Adipose tissue (tissue), 3 donors: ENCODE measurements around the gene ZFP1. TPM values are rescaled to one million over a fixed set of nuclear protein-coding genes. Genes with fewer than 3 reads are reported as not detected.
"Not testable (repeated sequence)": the region's sequence is repeated elsewhere in the genome, so short reads cannot be mapped to it uniquely, and the experiment has no call there.

Experiments
- H3K27ac ChIP-seq: one replicate; pipeline ENCODE4 v1.5.1; 2013; ENCODE audit warnings: low read depth, low read length
- WGBS, 3 donors: extraction: QIAGEN DNeasy Blood & Tissue Kit; methylation state at CpG; one replicate each; pipeline ENCODE4 v1.1.7; 2013; 5-methylcytosine and 5-hydroxymethylcytosine counted together
- polyA plus RNA-seq, 3 donors: library from polyadenylated mRNA; stranded (reverse); fragments of 200-250 nt; gene quantifications; one replicate each; pipeline ENCODE4 v1.2.3, GENCODE V29; 2013
- donor health status: healthy with polysubstance abuse.
- donor health status: Bipolar disorder and iron deficiency.
- donor health status: healthy.

Gene ZFP1
- polyA plus RNA-seq, 3 donors: 1.7 to 7.1 (median 3.4) TPM

DNA sequence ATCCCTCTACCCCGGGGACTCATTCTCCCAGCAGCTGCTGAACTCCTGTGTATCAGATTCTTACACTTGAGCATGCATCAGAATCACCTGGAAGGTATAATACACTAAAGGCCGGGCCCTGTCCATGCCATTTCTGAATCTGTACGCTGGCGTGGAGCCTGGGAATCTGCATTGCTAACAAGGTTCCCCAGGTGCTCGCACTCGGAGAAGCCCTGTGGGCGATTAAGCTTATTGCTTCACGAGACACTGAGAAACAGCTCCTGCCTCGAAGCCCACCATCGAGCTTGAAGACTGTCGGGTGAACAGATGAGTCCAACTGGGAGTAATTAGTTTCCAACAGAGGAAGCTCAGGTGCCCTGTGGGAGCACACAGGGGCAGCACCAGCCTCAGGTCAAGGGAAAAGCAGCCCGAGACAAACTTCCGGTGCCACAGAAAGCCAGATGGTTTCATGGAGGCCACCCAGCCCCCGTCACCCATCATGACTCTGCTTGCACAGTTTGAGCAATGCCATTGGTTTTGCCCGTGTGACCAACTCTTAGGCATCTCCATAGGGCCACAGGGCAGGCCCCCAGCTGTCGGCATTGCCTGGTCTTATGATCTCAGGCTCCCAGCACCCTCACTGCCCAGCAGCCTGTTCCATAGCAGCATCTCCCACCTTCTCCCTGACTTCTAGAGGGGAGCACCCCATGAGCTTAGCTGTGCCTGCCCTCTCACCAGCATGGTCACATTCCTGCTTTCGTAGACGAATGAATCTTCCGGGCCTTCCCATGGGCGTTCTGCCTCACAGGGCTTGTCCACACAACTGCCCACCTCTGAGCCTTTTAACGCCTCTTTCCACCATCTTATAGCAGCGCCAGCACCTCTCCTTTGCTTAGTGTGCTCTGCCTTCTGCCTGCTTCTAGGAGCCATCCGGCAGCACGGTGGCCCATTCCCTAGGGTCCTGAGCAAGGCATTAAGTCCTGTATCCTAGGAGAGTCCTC lies 47.8 kb downstream of the ZFP1 start:
- 81 to 84% (median 83%) methylated on average over 24 of the region's 24 CpGs for WGBS, 3 donors
- H3K27ac ChIP-seq: no peak overlapping the region

DNA sequence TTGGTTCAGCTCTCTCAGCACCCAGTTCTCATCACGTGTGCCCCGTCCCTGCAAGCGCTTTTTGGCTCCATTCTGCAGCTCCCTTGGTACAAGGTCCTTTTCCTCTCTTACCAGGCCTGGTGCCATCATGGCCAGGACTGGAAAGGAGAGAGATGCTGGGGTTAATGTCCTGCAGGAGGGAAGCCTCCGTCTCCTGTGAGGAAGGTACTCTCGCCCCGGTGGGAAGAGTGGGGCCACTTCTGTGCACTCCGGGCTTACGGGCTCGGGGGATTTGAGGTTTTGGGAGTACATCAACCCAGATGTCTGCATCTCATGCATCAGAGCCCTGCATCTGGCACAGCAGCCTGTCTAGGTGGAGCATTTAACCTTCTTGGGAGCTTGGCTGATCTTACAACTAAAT lies 48.5 kb downstream of the ZFP1 start:
- H3K27ac ChIP-seq: no peak overlapping the region
- WGBS, 3 donors: 61 to 70% (median 64%) methylated on average over 9 of the region's 9 CpGs

DNA sequence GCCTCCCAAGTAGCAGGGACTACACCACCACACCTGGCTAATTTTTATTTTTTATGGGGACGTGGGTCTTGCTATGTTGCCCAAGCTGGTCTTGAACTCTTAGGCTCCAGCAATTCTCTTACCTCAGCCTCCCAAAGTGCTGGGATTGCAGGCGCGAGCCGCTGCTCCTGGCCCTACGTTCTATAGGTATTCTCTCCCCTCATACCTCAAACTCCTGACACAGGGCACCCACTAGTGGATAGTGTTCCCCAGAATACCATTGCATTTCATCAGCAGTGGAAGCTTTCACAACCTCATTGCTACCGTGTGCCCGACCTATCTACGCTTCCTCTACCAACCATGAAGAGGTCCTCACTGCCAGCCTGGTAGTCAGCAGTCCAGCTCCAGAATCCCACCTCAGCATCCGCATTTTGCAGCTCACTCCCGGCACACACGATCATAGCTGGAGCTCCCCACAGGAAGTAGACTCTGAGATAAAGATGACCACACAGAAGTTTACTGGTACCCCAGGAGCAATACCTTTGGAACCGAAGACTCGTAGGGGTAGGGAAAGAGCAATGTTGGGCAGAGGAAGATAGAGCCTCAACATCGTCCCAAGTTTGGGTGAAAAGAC lies 49.3 kb downstream of the ZFP1 start:
- no peak overlapping the region for H3K27ac ChIP-seq
- WGBS, 3 donors: 45 to 47% (median 46%) methylated on average over 14 of the region's 14 CpGs

DNA sequence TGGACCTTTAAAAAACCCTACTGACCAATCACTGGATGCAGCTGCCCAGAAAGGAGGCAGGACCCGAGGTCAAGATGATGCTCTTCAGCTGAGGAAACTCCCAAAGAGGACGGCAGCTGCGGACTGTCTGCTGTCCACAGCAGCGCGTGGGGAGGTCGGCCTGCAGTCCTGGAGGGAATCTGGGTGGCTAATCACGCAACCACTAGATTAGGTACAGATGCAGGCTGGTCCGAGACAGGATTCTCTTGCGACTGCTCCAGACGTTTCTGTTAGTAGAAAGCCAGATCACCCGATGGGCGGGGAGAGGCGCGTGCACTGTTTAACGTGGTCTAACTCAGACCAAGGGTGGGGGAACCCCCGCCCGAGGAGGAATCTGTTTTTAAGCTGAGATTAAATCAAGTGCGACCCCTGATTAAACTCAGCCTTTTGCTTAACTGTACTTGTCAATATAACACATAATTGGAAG lies 49.8 kb downstream of the ZFP1 start:
- WGBS, 3 donors: 26 to 31% (median 28%) methylated on average over 18 of the region's 18 CpGs
- H3K27ac ChIP-seq: no peak overlapping the region

DNA sequence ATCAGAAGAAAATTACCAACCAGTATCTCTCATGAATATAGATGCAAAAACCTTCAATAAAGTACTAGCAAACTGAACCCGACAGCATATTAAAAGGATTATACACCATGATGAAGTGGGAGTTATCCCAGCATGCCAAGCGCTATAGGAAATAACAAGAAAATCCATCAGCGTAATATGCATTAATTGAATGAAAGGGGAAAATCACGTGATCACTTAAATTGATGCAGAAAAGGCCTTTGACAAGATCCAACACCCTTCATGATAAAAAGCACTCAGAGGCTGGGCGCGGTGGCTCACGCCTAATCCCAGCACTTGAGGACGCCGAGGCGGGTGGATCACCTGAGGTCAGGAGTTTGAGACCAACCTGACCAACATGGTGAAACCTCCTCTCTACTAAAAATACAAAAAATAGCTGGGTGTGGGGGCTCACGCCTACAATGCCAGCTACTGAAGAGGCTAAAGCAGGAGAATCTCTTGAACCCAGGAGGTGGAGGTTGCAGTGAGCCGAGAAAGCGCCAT lies 53.8 kb downstream of the ZFP1 start:
- WGBS, 3 donors: 85 to 97% (median 89%) methylated on average over 13 of the region's 13 CpGs
- H3K27ac ChIP-seq: no peak overlapping the region

DNA sequence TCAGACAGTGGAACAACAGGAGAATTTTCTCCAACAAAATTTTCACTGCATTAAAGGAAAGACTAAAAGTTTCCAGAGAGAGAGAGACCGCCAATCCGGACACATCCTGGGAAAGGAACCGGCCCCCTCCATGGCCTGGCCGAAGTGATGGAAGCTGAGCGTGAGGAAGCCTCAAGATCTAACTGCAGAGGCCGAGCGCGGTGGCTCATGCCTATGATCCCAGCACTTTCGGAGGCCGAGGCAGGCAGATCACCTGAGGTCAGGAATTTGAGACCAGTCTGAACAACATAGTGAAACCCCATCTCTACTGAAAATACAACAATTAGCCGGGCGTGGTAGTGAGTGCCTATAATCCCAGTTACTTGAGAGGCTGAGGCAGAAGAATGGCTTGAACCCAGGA lies 54.8 kb downstream of the ZFP1 start:
- 77 to 90% (median 90%) methylated on average over 12 of the region's 12 CpGs for WGBS, 3 donors
- no peak overlapping the region for H3K27ac ChIP-seq

DNA sequence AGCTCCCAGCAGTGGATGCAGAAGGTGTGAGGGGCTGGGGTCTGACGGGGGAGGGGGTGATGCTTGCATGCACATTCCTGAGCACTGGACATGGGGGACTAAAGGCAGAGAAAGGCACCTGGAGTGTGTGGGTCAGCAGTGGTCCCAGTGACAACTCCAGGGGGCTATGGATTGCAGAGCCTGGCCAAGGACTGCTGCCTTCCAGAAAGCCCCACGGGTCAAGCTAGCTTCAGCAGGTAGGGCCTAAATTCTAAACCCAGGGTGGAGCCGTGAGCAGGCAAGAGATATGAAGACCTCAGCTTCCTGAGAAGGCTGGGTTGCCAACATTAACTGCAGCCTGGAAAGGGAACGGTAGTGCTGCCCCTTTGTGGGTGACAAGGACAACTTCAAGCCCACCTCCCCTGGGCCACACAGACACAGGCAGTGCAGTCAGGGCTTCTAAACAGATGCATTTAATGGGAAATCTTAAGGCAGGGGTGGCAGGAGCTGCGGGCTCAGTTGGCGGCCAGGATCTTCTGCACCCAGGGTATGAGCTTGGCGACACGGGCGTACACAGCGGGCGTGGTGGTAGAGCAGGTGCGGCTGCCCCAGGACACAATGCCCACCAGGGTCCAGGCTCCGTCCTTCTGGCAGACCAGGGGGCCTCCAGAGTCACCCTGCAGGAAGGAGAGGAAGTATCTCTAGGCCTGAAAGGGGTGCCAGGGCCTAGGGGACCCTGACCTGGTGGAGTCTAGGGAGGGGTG lies 55.5 kb downstream of the ZFP1 start:
- WGBS, 3 donors: 71 to 81% (median 72%) methylated on average over 13 of the region's 13 CpGs
- no peak overlapping the region for H3K27ac ChIP-seq

DNA sequence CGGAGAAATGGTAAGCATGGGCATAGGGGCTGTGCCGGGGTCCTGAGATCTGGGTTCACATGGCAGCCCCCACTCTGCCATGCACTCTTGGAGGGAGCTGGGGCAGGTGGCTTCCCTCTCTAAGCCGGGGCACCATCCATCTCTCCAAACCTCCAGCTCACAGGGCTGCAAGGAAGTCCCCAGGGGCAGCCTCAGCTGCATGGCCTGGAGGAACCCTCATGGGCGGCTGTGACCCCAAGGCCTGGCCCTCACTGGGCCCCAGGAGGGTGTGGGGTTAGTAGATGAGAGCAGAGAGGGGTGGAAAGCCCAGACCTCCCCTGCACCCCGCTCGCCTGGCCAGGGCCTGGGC lies 56.1 kb downstream of the ZFP1 start:
- WGBS, 3 donors: 79 to 97% (median 94%) methylated on average over 4 to 6 of the region's 6 CpGs
- H3K27ac ChIP-seq: no peak overlapping the region

DNA sequence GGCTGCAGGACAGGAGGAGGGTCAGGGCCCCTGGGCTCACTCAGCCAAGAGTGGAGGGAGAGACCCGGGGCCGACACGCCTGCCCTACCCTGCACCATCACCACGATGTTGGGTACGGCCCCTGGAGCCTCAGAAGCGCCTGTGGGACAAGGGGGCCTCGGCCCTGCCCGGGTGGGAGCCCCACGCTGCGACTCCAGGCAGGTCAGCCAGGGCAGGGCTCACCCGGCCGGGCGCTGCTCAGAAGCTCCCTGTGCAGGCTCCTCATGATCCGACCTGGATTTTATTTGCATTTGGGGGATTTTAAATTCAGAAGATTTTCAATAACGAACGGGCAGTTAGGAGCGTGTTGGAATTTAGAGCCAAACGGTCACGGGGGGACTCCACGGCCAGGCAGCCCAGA lies 56.6 kb downstream of the ZFP1 start:
- no CpG with 5 or more reads among the region's 20 CpGs for WGBS, 3 donors
- H3K27ac ChIP-seq: not testable (repeated sequence)

DNA sequence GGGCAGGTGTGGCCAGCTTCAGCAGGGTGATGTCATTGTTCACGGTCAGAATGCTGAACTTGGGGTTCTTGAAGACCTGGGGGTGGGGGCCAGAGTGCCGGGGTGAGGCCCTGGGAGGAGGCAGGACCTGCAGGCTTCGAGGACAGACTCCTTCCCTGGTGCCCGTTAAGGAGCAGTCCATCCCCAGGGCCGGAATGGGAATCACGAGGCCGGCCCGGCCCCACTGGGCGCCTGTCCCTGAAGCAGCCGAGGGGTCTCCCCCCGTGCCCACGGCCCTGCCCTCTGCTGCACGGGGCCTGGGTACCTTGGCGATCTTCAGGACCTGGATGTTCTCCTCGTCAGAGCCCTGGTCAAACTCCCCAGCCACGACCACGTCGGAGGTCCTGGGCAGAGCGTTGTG lies 57.1 kb downstream of the ZFP1 start:
- 42 to 100% (median 90%) methylated on average over 1 to 8 of the region's 19 CpGs for WGBS, 3 donors
- not testable (repeated sequence) for H3K27ac ChIP-seq

DNA sequence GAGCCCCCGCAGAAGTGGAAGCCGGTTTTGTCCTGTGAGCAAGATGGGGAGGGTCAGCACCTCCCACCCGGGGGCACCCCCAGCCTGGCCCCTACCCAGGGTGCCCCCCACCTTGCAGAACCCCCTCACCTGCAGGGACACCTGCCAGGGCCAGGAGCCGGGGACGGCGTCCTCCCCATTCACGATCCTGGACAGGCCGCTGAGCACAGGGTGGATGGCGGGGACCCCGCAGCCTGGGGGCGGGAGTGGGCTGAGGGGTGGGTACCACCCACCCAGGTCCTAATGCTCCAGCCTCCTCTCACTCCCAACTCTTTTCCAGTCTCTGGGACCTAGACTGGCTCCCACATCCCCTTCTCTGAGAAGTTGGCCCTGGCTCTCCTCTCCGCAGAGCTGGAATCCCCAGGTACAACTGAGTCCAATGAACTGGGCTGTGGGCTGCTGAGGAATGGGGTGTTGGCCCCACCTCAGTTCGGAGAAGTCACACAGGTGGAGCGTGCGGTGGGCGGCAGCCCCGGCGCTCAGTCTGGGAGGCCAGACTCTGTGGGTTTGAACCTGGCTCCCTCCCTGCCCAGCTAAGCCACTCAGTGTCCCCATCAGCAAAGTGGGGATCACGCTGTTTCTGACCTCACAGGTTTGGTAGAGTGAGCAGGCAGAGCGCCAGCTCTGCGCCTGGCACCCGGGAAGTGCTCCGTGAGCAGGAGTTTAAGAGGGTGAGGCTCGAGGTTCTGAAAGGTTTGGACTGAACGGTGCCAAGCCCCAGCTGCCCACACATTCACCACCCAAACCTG lies 57.8 kb downstream of the ZFP1 start:
- WGBS, 3 donors: 44 to 88% (median 76%) methylated on average over 16 to 19 of the region's 25 CpGs
- not testable (repeated sequence) for H3K27ac ChIP-seq

DNA sequence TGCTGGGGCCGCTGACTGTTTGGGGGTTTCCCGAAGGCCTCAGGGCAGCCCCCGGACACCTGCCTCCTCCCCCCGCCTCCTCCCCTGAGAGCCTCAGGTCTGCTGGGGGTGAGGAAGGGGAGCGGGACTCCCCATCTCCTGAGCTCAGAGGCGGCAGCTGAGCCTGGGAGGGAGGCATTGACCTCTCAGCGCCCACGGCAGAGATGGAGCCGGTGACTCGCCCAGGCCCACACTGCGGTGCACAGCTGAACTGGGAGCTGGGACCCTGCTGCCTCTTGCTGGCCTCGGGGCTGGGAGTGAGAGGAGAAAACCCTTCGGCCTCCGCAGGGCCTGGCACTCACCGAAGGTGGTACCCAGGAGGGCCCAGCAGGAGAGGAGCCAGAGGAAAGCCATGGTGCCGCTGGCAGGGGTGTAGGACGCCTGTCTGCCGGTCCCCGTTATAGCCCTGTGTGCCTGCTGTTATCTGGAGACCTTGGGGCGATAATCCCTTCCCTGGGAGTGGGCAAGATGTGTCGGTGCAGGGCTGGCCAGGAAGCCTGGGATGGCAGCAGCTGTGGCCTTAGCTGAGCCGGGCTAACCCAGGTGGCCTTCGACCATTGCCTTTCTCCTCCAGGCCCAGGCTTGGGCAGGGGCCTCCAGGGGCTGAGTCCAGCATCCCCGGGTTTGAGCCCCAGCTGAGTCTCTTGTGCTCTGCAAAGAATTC lies 58.6 kb downstream of the ZFP1 start, which contains the start of gene CTRB2:
Gene CTRB2 (minus strand): TSS at position 413 of the 703 bp plus-strand sequence. CDS start 20 bp downstream, at position 393.
- no peak within 1 kb of the TSS for H3K27ac ChIP-seq
- 41 to 92% (median 89%) methylated on average over 23 to 24 of the region's 24 CpGs for WGBS, 3 donors

DNA sequence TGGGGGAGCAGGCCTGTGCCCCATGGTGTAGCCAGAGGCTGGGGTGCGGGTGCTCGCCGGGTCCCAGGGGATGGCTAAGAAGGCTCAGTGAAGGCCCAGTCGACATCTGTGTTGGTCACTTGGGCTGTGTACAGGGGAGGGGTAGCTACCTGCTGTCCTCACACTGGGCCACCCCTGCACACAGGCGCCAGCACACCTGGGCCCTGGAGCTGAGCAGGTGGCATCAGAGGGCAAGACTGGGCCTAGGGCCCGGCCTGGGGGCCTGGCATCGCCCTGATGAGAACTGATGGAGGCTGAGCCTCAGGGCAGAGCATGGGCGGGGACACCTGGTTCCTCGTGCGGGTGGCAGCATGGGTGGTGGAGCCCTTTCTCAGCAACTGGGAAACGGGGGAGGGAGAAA lies 59.5 kb downstream of the ZFP1 start:
- no peak overlapping the region for H3K27ac ChIP-seq
- WGBS, 3 donors: 82 to 90% (median 83%) methylated on average over 11 of the region's 11 CpGs

DNA sequence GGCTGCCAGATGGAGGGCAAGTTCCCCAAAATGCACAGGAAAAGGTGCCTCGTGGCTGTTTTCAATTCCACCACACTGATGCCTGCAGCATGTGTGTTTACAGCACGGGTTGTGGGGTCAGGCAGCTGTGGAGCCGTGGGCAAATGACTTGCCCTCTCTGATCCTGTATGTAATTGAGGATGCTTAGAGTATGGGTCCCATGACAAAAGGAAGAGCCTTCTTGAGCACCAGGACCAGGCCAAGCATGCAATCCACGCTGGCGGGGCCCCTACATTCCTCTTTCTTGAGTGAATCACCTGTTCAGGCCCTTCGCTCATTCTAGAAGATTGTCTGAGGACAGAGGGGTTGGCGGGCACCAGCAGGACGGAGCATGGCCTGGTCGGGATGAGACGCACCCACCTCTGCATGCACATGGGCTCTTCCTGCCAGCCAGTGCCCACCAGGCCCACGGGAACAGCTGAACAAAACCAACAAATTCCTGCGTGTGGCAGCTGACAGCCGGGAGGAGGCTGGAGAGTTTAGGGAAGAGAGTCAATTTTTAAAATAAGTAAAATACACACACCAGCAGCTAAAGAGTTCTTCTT lies 60.0 kb downstream of the ZFP1 start:
- 75 to 82% (median 80%) methylated on average over 13 of the region's 13 CpGs for WGBS, 3 donors
- H3K27ac ChIP-seq: no peak overlapping the region

DNA sequence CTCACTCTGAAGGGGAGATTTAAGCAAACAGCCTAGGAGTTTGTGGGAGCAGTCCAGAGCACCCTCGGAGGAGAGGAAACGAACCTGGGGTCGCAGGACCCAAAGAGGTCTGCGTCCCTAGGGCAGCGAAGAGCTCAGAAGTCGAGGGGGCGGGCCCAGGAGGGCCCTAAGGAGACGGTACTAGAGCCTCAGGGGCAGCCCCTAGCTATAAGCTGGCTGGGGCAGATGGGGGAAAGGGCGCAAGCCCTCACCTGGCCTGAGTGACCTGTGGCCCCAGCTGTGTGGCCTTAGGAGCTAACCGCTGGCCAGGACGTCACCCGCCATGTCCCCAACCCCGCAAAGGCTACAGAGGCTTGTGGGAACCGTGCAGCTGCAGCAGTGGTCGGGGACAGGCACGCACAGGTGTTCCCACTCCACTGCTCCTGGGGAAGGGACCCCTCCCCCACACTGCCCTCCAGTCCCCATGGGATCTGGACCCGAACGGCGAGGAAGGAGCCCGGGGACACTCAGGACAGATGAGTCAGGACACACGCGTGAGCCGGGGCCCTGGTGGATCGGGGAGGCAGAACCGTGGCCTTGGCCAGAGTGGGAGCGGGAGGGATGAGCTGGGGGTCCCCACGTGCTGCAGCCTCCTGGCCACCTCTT lies 60.7 kb downstream of the ZFP1 start:
- 64 to 87% (median 84%) methylated on average over 25 to 27 of the region's 27 CpGs for WGBS, 3 donors
- H3K27ac ChIP-seq: no peak overlapping the region

DNA sequence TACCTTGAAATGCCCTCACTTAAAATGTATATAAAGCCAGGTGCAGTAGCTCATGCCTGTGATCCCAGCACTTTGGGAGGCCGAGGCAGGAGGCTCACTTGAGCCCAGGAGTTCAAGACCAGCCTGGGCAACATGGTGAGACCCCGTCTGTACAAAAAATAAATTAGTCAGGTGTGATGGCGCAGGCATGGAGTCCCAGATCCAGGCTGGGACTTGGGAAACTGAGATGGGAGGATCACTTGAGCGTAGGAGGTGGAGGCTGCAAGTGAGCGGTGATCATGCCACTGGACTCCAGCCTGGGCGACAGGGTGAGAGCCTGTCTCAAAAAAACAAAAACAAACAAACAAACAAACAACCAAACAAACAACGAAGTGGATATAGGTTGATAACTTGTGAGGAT lies 61.2 kb downstream of the ZFP1 start:
- not testable (repeated sequence) for H3K27ac ChIP-seq
- WGBS, 3 donors: 72 to 91% (median 82%) methylated on average over 7 of the region's 7 CpGs

DNA sequence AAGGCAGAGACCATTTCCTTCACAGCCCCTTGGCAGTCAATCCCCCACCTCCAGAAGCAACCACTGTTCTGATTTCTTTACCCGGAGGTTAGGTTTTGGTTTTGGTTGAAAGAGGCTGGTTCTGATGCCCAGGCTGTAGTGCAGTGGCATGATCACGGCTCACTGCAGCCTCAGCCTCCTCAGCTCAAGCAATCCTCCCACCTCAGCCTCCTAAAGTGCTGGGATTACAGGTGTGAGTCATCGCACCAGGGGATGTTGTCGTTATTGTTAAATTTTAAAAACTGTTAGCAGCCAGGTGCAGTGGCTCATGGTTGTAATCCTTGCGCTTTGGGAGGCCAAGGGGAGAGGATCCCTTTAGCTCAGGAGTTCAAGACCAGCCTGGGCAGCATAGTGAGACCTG lies 61.6 kb downstream of the ZFP1 start:
- 86 to 92% (median 90%) methylated on average over 5 of the region's 5 CpGs for WGBS, 3 donors
- H3K27ac ChIP-seq: no peak overlapping the region
